ENCODE data around the gene CCDC97. TPM values are rescaled to one million over a fixed set of nuclear protein-coding genes. Genes with fewer than 3 reads are reported as not detected.
A peak's percentile ranks its signal among the peaks of the same experiment; 100 is the strongest.

The CCDC97 gene
- total RNA-seq, 2 experiments from 2014 or later, result 43.0 to 43.4 TPM

DNA sequence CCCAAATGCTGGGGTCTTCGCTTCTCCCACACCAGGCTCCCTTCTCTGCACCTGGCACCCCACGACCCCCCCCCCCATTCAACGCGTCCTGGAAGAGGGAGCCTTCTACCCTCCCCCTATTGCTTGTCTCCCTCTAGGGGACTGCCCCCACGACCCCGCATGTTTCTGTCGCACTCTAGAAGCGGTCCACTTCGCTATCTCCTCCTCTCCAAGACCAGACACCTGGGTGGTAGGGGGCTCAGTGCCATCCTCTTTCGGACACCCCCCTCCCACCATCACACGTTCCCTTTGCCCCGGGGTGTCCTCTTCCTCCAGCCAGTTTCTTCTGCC, 42.3 kb downstream of the CCDC97 start:
- H3K27ac Mint-ChIP-seq, result peak overlapping the region; percentile 90
- ChIA-PET POLR2A (interaction anchor here (1.0 to 11.5 kb wide), 14 partner anchors 8 to 203 kb away, joined by 3 to 173 read pairs (median 8); partner anchors contain the start of genes B9D2, CCDC97, DMAC2 and HNRNPUL1), CTCF (interaction anchor here (0.6 to 6.9 kb wide), 17 partner anchors 10 to 195 kb away, joined by 3 to 81 read pairs (median 4); partner anchors contain the start of genes B9D2 and HNRNPUL1)
- H3K4me1 Mint-ChIP-seq, result peaks cover 58% of the 10 kb centered on the region
- H3K4me3 Mint-ChIP-seq, result peak overlapping the region; percentile 97
- DNase-seq, result no peak
- H3K9me3 Mint-ChIP-seq, result peaks cover 3% of the 10 kb centered on the region
- H3K36me3 Mint-ChIP-seq (ENCODE audit: low read depth), result peaks cover 48% of the 10 kb centered on the region
- H3K27me3 Mint-ChIP-seq, result no peaks in the 10 kb centered on the region

GRCh38 chr19:41352609-41353465, 42.9 kb downstream of the CCDC97 start:
- POLR2A ChIA-PET, result interaction anchor here (0.8 to 11.5 kb wide), 17 partner anchors 9 to 863 kb away, joined by 3 to 173 read pairs (median 5); partner anchors contain the start of genes B9D2, CCDC97, DMAC2 and HNRNPUL1
- Mint-ChIP-seq H3K27ac (peak overlapping the region; percentile 90), H3K4me3 (peak overlapping the region; percentile 97), H3K9me3 (peaks cover 3% of the 10 kb centered on the region), H3K36me3 (ENCODE audit: low read depth) (peaks cover 44% of the 10 kb centered on the region), H3K4me1 (peaks cover 61% of the 10 kb centered on the region), H3K27me3 (no peaks in the 10 kb centered on the region)
- DNase-seq, result peak; percentile 80
- CTCF ChIA-PET, result interaction anchor here (0.6 to 6.9 kb wide), 16 partner anchors 11 to 194 kb away, joined by 3 to 81 read pairs (median 4); partner anchors contain the start of genes B9D2 and HNRNPUL1

DNA sequence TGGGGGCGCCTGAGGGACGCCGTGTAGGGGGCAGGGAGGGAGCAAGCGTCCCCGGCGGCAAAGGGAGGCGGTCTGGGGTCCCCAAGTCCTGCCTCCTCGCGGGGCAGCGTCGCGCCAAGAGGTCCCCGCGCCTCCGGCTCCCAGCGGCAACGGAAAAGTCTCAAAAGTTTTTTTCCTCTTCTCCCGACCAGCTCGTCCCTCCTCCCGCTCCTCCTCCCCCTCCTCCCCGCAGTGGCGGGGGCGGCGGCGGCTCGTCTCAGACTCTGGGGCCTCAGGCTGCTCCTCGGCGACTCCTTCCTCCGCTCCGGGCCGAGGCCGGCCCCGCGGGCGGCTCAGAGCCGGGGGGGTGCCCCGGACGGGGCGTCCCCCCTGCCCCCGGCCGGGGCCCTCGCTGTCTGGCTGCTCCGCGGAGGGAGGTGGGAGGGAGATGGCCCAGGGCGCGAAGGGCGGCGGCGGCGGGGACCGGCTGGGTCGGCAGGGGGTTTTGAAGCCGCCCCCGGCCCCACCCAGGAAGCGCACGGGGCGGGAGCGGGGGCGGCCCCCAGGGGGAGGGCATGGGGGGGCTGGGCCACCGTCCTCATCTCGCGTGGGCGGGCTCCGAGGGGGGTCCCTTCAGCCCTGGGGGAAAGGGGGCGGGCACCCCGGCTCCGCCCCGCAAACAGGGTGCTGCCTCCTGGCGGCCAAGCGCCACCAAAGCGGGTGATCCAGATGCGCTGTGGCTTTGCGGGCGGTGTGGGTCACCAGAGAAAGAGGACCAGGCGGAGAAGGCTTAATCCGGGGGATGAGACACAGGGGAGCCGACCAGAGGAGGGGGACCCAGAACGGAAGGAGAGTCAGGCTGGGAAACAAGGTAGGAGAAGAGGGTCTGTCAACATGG, 43.7 kb downstream of the CCDC97 start, which contains the start of gene TGFB1:
TSS of gene TGFB1 (minus strand) at position 457 of the 877 bp plus-strand sequence. CDS start 878 bp downstream, outside the sequence.
- DNase-seq, result peak; percentile 93
- peak within 1 kb of the TSS; percentile 97 for H3K4me3 Mint-ChIP-seq
- peaks cover 64% of the 10 kb centered on the region for H3K4me1 Mint-ChIP-seq
- no peaks in the 10 kb centered on the region for H3K27me3 Mint-ChIP-seq
- peaks cover 38% of the 10 kb centered on the region for H3K36me3 Mint-ChIP-seq (ENCODE audit: low read depth)
- POLR2A ChIA-PET, result interaction anchor here (0.8 to 11.5 kb wide), 11 partner anchors 9 to 862 kb away, joined by 3 to 173 read pairs (median 8); partner anchors contain the start of genes B9D2, CCDC97 and DMAC2
- peak within 1 kb of the TSS; percentile 90 for H3K27ac Mint-ChIP-seq
- CTCF ChIA-PET, result interaction anchor here (1.0 to 6.9 kb wide), 7 partner anchors 11 to 90 kb away, joined by 3 to 81 read pairs (median 6); partner anchors contain the start of genes B9D2 and HNRNPUL1
- H3K9me3 Mint-ChIP-seq, result peaks cover 2% of the 10 kb centered on the region

DNA sequence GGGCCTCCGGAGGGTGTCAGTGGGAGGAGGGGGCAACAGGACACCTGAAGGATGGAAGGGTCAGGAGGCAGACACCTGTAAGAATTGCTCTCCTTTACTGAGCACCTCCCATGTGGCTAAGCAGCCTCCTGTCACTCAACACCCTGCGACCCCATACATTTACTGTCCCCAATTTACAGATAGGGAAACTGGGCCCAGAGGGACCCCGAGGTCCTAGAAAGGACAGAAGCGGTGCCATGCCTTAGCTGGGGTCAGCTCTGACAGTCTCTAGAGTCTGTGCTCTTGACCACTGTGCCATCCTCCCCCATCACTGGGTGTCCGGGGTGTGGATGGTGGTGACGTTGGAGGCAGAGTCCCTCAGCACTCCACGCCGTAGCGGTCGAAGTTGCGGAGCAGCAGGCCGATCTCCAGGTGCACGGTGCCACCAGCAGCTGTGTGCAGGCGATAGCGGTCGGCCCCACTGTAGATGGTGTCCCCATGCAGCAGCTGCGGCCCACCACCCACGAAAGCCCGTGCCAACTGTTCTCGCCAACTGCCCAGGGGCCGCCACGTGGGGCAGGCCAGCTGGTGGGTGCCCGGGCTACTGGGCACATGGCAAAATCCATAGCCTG, 44.5 kb downstream of the CCDC97 start:
- H3K36me3 Mint-ChIP-seq (ENCODE audit: low read depth), result peaks cover 33% of the 10 kb centered on the region
- H3K4me1 Mint-ChIP-seq, result peaks cover 56% of the 10 kb centered on the region
- H3K27ac Mint-ChIP-seq, result peak overlapping the region; percentile 84
- peak overlapping the region; percentile 97 for H3K4me3 Mint-ChIP-seq
- ChIA-PET POLR2A (interaction anchor here (1.6 to 11.5 kb wide), 4 partner anchors 10 to 91 kb away, joined by 11 to 173 read pairs (median 51); partner anchors contain the start of genes B9D2 and CCDC97), CTCF (interaction anchor here (1.4 to 6.9 kb wide), 2 partner anchors 10 to 32 kb away, joined by 4 to 81 read pairs; partner anchors contain the start of gene B9D2)
- H3K27me3 Mint-ChIP-seq, result no peaks in the 10 kb centered on the region
- DNase-seq, result no peak
- no peaks in the 10 kb centered on the region for H3K9me3 Mint-ChIP-seq

GRCh38 chr19:41355035-41355434, 45.1 kb downstream of the CCDC97 start:
- H3K36me3 Mint-ChIP-seq (ENCODE audit: low read depth), result peaks cover 31% of the 10 kb centered on the region
- no peak for DNase-seq
- POLR2A ChIA-PET, result interaction anchor here (0.5 to 11.5 kb wide), 6 partner anchors 9 to 211 kb away, joined by 3 to 173 read pairs (median 16); partner anchors contain the start of genes B9D2 and CCDC97
- peak overlapping the region; percentile 28 for H3K4me3 Mint-ChIP-seq
- peaks cover 54% of the 10 kb centered on the region for H3K4me1 Mint-ChIP-seq
- CTCF ChIA-PET, result interaction anchor here (1.0 to 6.9 kb wide), 4 partner anchors 10 to 92 kb away, joined by 4 to 81 read pairs (median 8); partner anchors contain the start of gene B9D2
- no peaks in the 10 kb centered on the region for H3K9me3 Mint-ChIP-seq
- H3K27ac Mint-ChIP-seq, result peak overlapping the region; percentile 84
- H3K27me3 Mint-ChIP-seq, result no peaks in the 10 kb centered on the region

- CTCF ChIA-PET, result interaction anchor here (1.0 to 6.9 kb wide), 5 partner anchors 9 to 93 kb away, joined by 3 to 81 read pairs (median 4); partner anchors contain the start of gene B9D2
- peaks cover 54% of the 10 kb centered on the region for H3K4me1 Mint-ChIP-seq
- peak overlapping the region; percentile 84 for H3K27ac Mint-ChIP-seq
- peaks cover 26% of the 10 kb centered on the region for H3K36me3 Mint-ChIP-seq (ENCODE audit: low read depth)
- H3K27me3 Mint-ChIP-seq, result no peaks in the 10 kb centered on the region
- no peak for DNase-seq
- no peaks in the 10 kb centered on the region for H3K9me3 Mint-ChIP-seq
- H3K4me3 Mint-ChIP-seq, result no peak overlapping the region
- POLR2A ChIA-PET, result interaction anchor here (0.7 to 11.5 kb wide), 6 partner anchors 9 to 97 kb away, joined by 3 to 173 read pairs (median 16); partner anchors contain the start of genes B9D2 and CCDC97
These were observed 45.8 kb downstream of the CCDC97 start for GRCh38 chr19:41355802-41356201.

- POLR2A ChIA-PET, result interaction anchor here (0.5 to 11.5 kb wide), 6 partner anchors 9 to 188 kb away, joined by 3 to 173 read pairs (median 8); partner anchors contain the start of genes CCDC97 and TMEM91
- CTCF ChIA-PET, result interaction anchor here (1.2 to 6.9 kb wide), 4 partner anchors 8 to 94 kb away, joined by 3 to 81 read pairs (median 8); partner anchors contain the start of gene B9D2
- Mint-ChIP-seq H3K4me1 (peaks cover 51% of the 10 kb centered on the region), H3K4me3 (peak overlapping the region; percentile 16), H3K36me3 (ENCODE audit: low read depth) (peaks cover 16% of the 10 kb centered on the region), H3K9me3 (no peaks in the 10 kb centered on the region), H3K27me3 (no peaks in the 10 kb centered on the region), H3K27ac (peak overlapping the region; percentile 84)
- no peak for DNase-seq
These were observed 47.2 kb downstream of the CCDC97 start for GRCh38 chr19:41356984-41357739.

- Mint-ChIP-seq H3K4me1 (peaks cover 56% of the 10 kb centered on the region), H3K9me3 (no peaks in the 10 kb centered on the region), H3K4me3 (no peak overlapping the region), H3K27me3 (no peaks in the 10 kb centered on the region), H3K36me3 (ENCODE audit: low read depth) (peaks cover 13% of the 10 kb centered on the region), H3K27ac (peak overlapping the region; percentile 84)
- ChIA-PET CTCF (interaction anchor here (1.2 to 6.9 kb wide), 3 partner anchors 7 to 49 kb away, joined by 3 to 81 read pairs (median 4); partner anchors contain the start of gene B9D2), POLR2A (interaction anchor here (0.5 to 11.5 kb wide), 5 partner anchors 9 to 189 kb away, joined by 3 to 173 read pairs (median 11); partner anchors contain the start of gene CCDC97)
- DNase-seq, result no peak
These were observed 47.8 kb downstream of the CCDC97 start for GRCh38 chr19:41357746-41358145.

- Mint-ChIP-seq H3K4me1 (peaks cover 63% of the 10 kb centered on the region), H3K27ac (peak overlapping the region; percentile 47), H3K36me3 (ENCODE audit: low read depth) (peaks cover 12% of the 10 kb centered on the region), H3K27me3 (no peaks in the 10 kb centered on the region), H3K4me3 (no peak overlapping the region), H3K9me3 (no peaks in the 10 kb centered on the region)
- no peak for DNase-seq
- ChIA-PET POLR2A (no interaction called here), CTCF (interaction anchor here (1.1 kb wide), 1 partner anchor 30 kb away, joined by 4 read pairs; no protein-coding TSS in a partner anchor)
These were observed 49.8 kb downstream of the CCDC97 start for GRCh38 chr19:41359741-41360140.

DNA sequence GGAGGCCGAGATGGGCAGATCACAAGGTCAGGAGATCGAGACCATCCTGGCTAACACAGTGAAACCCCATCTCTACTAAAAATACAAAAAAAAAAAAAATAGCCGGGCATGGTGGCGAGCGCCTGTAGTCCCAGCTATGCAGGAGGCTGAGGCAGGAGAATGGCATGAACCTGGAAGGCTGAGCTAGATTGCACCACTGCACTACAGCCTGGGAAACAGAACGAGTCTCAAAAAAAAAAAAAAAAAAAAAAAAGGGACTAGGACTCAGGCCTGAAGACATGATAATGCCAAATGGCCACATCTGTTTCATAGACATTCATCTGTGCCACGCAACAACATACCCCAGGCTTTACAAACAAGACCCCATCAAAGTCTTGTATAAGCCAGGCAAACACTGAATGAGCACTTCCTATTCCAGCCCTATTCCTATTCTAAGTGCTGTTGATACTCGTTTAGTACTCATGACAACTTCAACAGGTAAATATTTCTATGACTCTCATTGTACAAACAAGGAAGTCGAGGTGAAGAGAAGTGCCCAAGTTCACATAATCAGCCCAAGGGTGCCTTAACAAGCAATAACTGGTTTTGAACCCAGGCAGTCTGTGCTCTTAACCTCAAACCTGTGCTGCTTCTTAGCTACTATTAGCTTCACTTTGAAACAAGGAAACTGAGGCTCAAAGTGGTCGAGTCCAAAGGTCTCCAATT, 52.3 kb downstream of the CCDC97 start:
- peak overlapping the region; percentile 93 for H3K27ac Mint-ChIP-seq
- CTCF ChIA-PET, result interaction anchor here (0.6 to 7.5 kb wide), 3 partner anchors 8 to 158 kb away, joined by 3 to 81 read pairs (median 6); partner anchors contain the start of gene TGFB1
- no peaks in the 10 kb centered on the region for H3K27me3 Mint-ChIP-seq
- POLR2A ChIA-PET, result interaction anchor here (1.4 to 4.0 kb wide), 2 partner anchors 9 to 15 kb away, joined by 3 to 82 read pairs; partner anchors contain the start of gene TGFB1
- H3K4me1 Mint-ChIP-seq, result peaks cover 50% of the 10 kb centered on the region
- DNase-seq, result no peak
- no peaks in the 10 kb centered on the region for H3K9me3 Mint-ChIP-seq
- H3K4me3 Mint-ChIP-seq, result peak overlapping the region; percentile 87
- H3K36me3 Mint-ChIP-seq (ENCODE audit: low read depth), result peaks cover 10% of the 10 kb centered on the region
